Tibial artery (tissue), 4 donors: ENCODE results near the gene ZNF407.

Source experiments
- DNase-seq, 2 donors: peaks; one replicate each; pipeline ENCODE4 v3.0.0-alpha.2; 2019
- H3K27ac ChIP-seq, 2 donors: fragments of 200-600 bp; sonication (generic) in 1 of 2; 1 replicate in 1 of 2; 2 replicates in 1 of 2; pipeline ENCODE4 v1.5.1; 2018 to 2019; ENCODE audit warnings: mild to moderate bottlenecking in 1 of 2
- H3K27me3 ChIP-seq, 2 donors: fragments of 200-600 bp; sonication (generic) in 1 of 2; one replicate each; pipeline versions ENCODE4 v1.5.1 to v1.6.0; 2016 to 2019
- H3K36me3 ChIP-seq, 3 donors: fragments of 200-600 bp; sonication (generic) in 2 of 3; one replicate each; pipeline ENCODE4 v1.5.1; 2016 to 2019; ENCODE audit warnings: mild to moderate bottlenecking in 2 of 3
- H3K4me1 ChIP-seq, 4 donors: fragments of 200-600 bp; sonication (generic) in 2 of 4; 1 replicate in 3 of 4; 2 replicates in 1 of 4; pipeline ENCODE4 v1.5.1; 2016 to 2019
- H3K4me3 ChIP-seq, 2 donors: fragments of 200-600 bp; sonication (generic) in 1 of 2; 1 replicate in 1 of 2; 2 replicates in 1 of 2; pipeline ENCODE4 v1.5.1; 2018 to 2019; ENCODE audit warnings: mild to moderate bottlenecking in 2 of 2
- H3K9me3 ChIP-seq, 3 donors: fragments of 200-600 bp; sonication (generic) in 1 of 3; one replicate each; pipeline ENCODE4 v1.5.1; 2016 to 2019
- intact Hi-C: fragments of 100-400 bp; cut with DNase I; formaldehyde crosslinking; loops from one replicate; pipeline ENCODE4 v1.15.0; 2023; ENCODE audit warnings: low total_unique reads
- TF ChIP-seq, protein P1 (sequence below), 2 experiments: fragments of 200-600 bp in 1 of 2; fragments of 450-650 bp in 1 of 2; IDR thresholded peaks; one replicate each; pipeline ENCODE4 v1.5.1; 2017 to 2019; ENCODE audit warnings: antibody characterized with exemption in 2 of 2, mild to moderate bottlenecking in 1 of 2, moderate library complexity in 1 of 2

Gene ZNF407

DNA sequence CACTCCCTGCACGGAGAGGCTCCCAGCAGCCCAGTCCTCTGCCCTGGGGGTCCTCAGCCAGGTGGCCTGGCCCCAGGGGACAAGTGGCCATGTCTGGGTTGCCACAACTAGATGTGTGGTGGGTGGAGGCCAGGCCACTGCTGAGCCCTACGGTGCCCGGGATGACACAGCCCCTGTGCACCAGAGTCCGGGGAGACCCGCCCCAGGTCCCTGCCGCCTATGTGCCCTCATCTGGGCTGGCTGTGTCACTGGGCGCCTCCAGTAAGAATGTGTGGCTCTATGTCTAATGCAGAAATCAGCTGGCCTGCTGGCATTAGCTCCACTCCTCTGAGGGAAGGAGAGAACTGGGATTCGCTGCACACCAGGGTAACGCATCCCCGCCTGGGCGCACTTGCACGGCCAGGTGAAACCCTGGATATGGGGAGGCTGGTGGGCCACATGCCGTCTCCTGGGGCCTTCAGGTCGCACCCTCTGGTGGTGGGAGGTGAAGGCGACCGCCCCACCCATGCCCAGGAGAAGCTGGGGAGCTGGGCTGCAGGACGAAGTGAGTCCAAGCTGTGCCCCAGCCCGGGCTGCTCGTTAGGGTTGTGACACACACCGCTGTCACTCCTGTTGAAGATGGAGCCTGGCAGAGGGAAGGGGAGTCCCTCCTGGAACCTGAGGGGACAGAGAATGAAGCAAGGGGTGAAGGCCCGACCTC lies 475.2 kb downstream of the ZNF407 start:
- intact Hi-C loops = no loop called here
- TF ChIP-seq, protein P1, sequence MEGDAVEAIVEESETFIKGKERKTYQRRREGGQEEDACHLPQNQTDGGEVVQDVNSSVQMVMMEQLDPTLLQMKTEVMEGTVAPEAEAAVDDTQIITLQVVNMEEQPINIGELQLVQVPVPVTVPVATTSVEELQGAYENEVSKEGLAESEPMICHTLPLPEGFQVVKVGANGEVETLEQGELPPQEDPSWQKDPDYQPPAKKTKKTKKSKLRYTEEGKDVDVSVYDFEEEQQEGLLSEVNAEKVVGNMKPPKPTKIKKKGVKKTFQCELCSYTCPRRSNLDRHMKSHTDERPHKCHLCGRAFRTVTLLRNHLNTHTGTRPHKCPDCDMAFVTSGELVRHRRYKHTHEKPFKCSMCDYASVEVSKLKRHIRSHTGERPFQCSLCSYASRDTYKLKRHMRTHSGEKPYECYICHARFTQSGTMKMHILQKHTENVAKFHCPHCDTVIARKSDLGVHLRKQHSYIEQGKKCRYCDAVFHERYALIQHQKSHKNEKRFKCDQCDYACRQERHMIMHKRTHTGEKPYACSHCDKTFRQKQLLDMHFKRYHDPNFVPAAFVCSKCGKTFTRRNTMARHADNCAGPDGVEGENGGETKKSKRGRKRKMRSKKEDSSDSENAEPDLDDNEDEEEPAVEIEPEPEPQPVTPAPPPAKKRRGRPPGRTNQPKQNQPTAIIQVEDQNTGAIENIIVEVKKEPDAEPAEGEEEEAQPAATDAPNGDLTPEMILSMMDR (IDR thresholded peaks at IDR 0.05) = no peak
- H3K27me3 ChIP-seq = no peaks in the 10 kb centered on the region
- H3K36me3 ChIP-seq = no peaks in the 10 kb centered on the region
- H3K27ac ChIP-seq = no peak overlapping the region
- no peak overlapping the region for H3K4me3 ChIP-seq
- H3K9me3 ChIP-seq = peaks cover 0 to 69% (median 46%) of the 10 kb centered on the region in 3 donors
- no peak for DNase-seq
- no peaks in the 10 kb centered on the region for H3K4me1 ChIP-seq

DNA sequence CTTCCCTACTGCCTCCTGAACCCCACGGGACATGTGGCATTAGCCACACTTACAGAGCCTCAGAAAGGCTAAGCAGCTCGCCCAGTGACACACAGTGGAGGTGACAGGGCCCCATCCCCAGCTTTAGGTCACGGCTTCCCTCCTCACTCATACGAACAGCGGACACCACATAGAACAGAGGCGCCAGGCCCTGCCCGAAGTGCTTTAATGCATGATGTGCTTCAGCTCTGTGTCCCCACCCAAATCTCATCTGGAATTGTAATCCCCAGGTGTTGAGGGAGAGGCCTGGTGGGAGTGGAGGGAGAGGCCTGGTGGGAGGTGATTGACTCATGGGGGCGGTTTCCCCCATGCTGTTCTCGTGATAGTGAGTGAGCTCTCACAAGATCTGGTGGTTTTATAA lies 476.0 kb downstream of the ZNF407 start:
- Histone ChIP-seq H3K27me3 (no peaks in the 10 kb centered on the region), H3K9me3 (peaks cover 0 to 70% (median 51%) of the 10 kb centered on the region in 3 donors), H3K4me1 (no peaks in the 10 kb centered on the region), H3K36me3 (no peaks in the 10 kb centered on the region), H3K4me3 (no peak overlapping the region), H3K27ac (no peak overlapping the region)
- intact Hi-C loops = no loop called here
- no peak for DNase-seq
- TF ChIP-seq, protein P1 (IDR thresholded peaks at IDR 0.05) = no peak

DNA sequence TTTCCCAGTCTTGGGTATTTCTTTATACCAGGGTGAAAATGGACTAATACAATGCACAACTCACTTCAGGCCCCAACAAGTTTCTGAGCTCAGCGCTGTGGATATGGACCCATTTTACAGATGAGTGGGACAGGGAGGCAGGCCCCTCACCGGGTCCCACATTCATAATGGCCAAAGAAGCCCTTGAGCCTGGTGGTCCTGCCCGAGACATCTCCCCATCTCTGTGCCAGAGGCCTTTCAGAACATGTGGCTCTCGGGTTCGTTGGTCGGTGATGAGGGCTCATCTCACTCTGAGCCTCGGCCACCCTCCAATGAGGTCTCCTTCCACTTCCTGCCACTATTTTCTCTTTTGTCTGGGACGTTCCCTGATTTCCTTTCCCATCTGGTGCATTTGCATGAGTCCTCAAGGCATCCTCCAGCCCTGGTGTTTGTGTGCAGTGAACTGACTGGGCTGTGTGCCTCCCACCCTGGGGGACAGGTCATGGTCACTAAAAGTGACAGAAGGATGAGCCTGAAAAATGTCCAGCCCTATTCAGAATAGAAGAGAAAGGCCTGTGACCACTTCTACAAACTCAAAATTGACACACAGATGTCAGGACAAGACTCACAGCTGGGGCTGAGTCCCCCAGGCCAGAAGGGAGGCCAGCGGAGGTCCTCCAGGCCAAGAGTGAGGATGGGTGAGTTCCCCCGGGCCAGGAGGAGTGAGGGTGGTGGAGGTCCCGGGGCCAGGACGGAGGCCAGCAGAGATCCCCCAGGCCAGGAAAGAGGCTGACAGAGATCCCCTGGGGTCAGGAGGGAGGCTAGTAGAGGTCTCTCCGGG lies 476.7 kb downstream of the ZNF407 start:
- Histone ChIP-seq H3K4me1 (no peaks in the 10 kb centered on the region), H3K27me3 (no peaks in the 10 kb centered on the region), H3K4me3 (no peak overlapping the region), H3K27ac (no peak overlapping the region), H3K36me3 (no peaks in the 10 kb centered on the region), H3K9me3 (peaks cover 0 to 63% (median 45%) of the 10 kb centered on the region in 3 donors)
- intact Hi-C loops = no loop called here
- no peak for DNase-seq
- TF ChIP-seq, protein P1 (IDR thresholded peaks at IDR 0.05) = no peak

DNA sequence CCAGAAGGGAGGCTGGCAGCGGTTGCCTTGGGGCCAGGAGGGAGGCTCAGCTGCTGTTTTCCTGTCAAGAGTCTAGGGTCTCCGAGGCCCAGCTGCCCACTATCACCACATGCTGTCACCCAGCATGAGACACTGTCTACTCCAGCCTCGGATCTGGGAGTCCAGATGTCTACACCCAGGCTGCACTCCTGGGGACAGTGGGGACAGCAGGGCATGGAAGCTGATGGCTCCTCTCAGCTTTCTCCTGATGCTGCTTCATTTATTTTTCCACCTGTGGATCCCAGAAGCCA lies 477.3 kb downstream of the ZNF407 start:
- TF ChIP-seq, protein P1 (IDR thresholded peaks at IDR 0.05) = no peak
- intact Hi-C loops = no loop called here
- no peaks in the 10 kb centered on the region for H3K36me3 ChIP-seq
- peaks cover 0 to 63% (median 41%) of the 10 kb centered on the region in 3 donors for H3K9me3 ChIP-seq
- H3K27ac ChIP-seq = no peak overlapping the region
- DNase-seq = no peak
- no peak overlapping the region for H3K4me3 ChIP-seq
- H3K4me1 ChIP-seq = no peaks in the 10 kb centered on the region
- H3K27me3 ChIP-seq = no peaks in the 10 kb centered on the region

DNA sequence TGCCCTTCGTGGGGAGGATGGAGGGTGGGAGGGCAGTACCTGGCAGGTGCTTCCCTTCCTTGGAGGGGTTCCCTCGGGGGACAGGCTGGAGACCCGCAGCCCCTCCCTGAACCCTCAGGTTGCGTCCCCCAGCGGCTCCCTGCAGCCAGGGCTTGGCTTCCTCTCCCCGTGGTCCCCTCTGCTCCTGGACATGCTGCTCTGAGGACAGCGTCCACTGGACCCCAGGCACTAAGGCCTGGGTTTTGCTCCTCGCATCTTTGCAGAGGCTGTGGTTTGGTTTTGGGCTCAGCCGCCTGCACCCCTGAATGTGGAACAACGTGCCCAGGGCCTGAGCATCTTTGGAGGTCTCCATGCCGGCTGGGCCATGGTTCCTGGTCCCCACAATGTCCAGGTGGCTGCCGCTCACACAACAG lies 477.8 kb downstream of the ZNF407 start:
- DNase-seq = no peak
- H3K27me3 ChIP-seq = no peaks in the 10 kb centered on the region
- intact Hi-C loops = no loop called here
- TF ChIP-seq, protein P1 (IDR thresholded peaks at IDR 0.05) = no peak
- H3K4me1 ChIP-seq = no peaks in the 10 kb centered on the region
- H3K4me3 ChIP-seq = no peak overlapping the region
- no peak overlapping the region for H3K27ac ChIP-seq
- peaks cover 0 to 59% (median 40%) of the 10 kb centered on the region in 3 donors for H3K9me3 ChIP-seq
- no peaks in the 10 kb centered on the region for H3K36me3 ChIP-seq
